ENCODE measurements around the gene BUD31.
"Not testable (repeated sequence)": the region's sequence is repeated elsewhere in the genome, so short reads cannot be mapped to it uniquely, and the experiment has no call there.

DNA sequence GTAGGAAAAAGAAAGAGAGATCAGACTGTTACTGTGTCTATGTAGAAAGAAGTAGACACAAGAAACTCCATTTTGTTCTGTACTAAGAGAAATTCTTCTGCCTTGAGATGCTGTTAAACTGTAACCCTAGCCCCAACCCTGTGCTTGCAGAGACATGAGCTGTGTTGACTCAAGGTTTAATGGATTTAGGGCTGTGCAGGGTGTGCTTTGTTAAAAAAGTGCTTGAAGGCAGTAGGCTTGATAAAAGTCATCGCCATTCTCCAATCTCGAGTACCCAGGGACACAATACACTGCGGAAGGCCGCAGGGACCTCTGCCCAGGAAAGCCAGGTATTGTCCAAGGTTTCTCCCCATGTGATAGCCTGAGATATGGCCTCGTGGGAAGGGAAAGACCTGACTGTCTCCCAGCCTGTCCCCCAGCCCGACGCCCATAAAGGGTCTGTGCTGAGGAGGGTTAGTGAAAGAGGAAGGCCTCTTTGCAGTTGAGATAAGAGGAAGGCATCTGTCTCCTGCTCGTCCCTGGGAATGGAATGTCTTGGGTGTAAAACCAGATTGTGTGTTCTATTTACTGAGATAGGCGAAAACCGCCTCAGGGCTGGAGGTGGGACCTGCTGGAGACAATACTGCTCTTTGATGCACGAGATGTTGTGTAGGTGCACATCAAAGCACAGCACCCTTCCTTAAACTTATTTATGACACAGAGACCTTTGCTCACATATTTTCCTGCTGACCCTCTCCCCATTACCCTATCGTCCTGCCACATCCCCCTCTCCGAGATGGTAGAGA, 23.2 kb downstream of the BUD31 start:
- TF ChIP-seq, protein P1, sequence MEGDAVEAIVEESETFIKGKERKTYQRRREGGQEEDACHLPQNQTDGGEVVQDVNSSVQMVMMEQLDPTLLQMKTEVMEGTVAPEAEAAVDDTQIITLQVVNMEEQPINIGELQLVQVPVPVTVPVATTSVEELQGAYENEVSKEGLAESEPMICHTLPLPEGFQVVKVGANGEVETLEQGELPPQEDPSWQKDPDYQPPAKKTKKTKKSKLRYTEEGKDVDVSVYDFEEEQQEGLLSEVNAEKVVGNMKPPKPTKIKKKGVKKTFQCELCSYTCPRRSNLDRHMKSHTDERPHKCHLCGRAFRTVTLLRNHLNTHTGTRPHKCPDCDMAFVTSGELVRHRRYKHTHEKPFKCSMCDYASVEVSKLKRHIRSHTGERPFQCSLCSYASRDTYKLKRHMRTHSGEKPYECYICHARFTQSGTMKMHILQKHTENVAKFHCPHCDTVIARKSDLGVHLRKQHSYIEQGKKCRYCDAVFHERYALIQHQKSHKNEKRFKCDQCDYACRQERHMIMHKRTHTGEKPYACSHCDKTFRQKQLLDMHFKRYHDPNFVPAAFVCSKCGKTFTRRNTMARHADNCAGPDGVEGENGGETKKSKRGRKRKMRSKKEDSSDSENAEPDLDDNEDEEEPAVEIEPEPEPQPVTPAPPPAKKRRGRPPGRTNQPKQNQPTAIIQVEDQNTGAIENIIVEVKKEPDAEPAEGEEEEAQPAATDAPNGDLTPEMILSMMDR (IDR thresholded peaks at IDR 0.05 in 4 of 5, conservative IDR thresholded peaks at IDR 0.05 in 1 of 5): not testable (repeated sequence)
- TF ChIP-seq POLR2A (IDR thresholded peaks at IDR 0.05): not testable (repeated sequence)
